ENCODE results near the gene INHA.

DNA sequence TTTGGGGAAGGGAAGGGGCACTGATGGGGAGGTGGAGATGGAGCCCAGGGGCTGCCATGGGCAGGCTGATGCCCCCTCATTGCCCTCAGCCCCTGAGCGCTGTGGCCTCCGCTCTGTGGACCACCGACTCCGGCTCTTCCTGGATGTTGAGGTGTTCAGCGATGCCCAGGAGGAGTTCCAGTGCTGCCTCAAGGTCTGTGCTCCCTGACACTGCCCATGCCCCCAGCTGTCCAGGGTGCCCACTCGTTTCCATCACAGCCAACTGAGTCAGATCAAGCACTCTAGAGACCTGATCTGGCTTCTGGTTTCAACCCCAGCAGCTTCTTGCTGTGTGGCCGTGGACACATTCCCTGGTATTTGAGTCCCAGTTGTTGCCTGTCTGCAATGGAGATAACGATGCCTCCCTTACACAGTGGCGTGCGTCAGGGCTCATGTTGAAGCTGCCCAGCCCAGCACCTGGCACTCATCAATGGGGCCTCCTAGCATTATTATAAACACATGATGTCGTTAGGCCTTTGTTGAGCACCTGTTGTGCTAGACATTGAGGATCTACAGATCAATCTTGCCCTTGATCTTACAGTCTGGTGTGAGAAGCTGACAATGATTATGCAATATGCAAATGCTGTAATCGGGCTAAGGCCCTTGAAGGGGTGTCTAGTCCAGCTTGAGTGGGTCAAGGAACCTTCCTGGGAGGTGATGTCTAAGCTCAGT lies 39.9 kb downstream of the INHA start:
- TF ChIP-seq ZFX (IDR thresholded peaks at IDR 0.05) = no peak
- TF ChIP-seq, protein P1, sequence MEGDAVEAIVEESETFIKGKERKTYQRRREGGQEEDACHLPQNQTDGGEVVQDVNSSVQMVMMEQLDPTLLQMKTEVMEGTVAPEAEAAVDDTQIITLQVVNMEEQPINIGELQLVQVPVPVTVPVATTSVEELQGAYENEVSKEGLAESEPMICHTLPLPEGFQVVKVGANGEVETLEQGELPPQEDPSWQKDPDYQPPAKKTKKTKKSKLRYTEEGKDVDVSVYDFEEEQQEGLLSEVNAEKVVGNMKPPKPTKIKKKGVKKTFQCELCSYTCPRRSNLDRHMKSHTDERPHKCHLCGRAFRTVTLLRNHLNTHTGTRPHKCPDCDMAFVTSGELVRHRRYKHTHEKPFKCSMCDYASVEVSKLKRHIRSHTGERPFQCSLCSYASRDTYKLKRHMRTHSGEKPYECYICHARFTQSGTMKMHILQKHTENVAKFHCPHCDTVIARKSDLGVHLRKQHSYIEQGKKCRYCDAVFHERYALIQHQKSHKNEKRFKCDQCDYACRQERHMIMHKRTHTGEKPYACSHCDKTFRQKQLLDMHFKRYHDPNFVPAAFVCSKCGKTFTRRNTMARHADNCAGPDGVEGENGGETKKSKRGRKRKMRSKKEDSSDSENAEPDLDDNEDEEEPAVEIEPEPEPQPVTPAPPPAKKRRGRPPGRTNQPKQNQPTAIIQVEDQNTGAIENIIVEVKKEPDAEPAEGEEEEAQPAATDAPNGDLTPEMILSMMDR (IDR thresholded peaks at IDR 0.05 in 2 of 3, conservative IDR thresholded peaks at IDR 0.05 in 1 of 3; ENCODE audit: borderline replicate concordance in 1 of 3, insufficient read depth in 1 of 3, low read depth in 2 of 3, low read length in 2 of 3) = no peak
- TF ChIP-seq POLR2A (IDR thresholded peaks at IDR 0.05; ENCODE audit: borderline replicate concordance, extremely low read depth, insufficient read depth, insufficient read length) = no peak
- TF ChIP-seq RAD21 (IDR thresholded peaks at IDR 0.05; ENCODE audit: low read depth) = no peak
- TF ChIP-seq CBX3 (IDR thresholded peaks at IDR 0.05; ENCODE audit: low read depth) = no peak
- TF ChIP-seq SP1 (IDR thresholded peaks at IDR 0.05; ENCODE audit: low read depth) = no peak
- no peak for TF ChIP-seq FOSL1 (IDR thresholded peaks at IDR 0.05; ENCODE audit: low read depth)
- TF ChIP-seq, protein P2, sequence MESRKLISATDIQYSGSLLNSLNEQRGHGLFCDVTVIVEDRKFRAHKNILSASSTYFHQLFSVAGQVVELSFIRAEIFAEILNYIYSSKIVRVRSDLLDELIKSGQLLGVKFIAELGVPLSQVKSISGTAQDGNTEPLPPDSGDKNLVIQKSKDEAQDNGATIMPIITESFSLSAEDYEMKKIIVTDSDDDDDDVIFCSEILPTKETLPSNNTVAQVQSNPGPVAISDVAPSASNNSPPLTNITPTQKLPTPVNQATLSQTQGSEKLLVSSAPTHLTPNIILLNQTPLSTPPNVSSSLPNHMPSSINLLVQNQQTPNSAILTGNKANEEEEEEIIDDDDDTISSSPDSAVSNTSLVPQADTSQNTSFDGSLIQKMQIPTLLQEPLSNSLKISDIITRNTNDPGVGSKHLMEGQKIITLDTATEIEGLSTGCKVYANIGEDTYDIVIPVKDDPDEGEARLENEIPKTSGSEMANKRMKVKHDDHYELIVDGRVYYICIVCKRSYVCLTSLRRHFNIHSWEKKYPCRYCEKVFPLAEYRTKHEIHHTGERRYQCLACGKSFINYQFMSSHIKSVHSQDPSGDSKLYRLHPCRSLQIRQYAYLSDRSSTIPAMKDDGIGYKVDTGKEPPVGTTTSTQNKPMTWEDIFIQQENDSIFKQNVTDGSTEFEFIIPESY (IDR thresholded peaks at IDR 0.05; ENCODE audit: extremely low read depth, insufficient replicate concordance, low read length) = no peak
- no peak for TF ChIP-seq ELF1 (IDR thresholded peaks at IDR 0.05; ENCODE audit: borderline replicate concordance, low read depth)
- no peak for TF ChIP-seq REST (IDR thresholded peaks at IDR 0.05; ENCODE audit: low read depth)
- TF ChIP-seq EGR1 (IDR thresholded peaks at IDR 0.05; ENCODE audit: low read depth) = no peak
- no peak for TF ChIP-seq SIN3A (IDR thresholded peaks at IDR 0.05; ENCODE audit: low read depth)
- TF ChIP-seq EZH2 (IDR thresholded peaks at IDR 0.05) = no peak
- TF ChIP-seq ATF3 (IDR thresholded peaks at IDR 0.05) = no peak

All from HCT116 (cell line).